ENCODE data around the gene MACROD2. TPM values are rescaled to one million over a fixed set of nuclear protein-coding genes. Genes with fewer than 3 reads are reported as not detected.

MACROD2 gene
- total and polyA plus RNA-seq, 2 experiments from 2014 or later, result 2.8 to 4.3 TPM

DNA sequence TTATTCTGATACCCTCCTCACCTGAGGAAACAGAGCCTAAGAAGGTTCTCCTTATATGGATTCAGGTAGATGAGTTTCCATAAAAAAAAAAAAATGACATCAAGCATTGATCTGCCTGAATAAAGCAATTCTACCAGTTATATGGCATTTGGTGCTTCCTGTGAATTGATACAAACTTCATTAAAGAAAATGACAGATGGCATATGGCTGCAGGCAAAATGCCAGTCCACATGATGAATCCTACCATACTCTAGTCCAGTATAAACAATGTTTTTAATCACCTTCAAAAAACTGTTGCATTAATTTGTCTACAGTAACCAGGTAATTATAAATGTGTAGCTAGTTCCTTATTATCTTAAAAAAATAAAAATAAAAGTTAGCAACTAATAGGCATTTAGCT is 901.3 kb downstream of the MACROD2 start:
- Mint-ChIP-seq H3K36me3 (ENCODE audit: low read depth) (no peaks in the 10 kb centered on the region; the same call in 2 of the 3 replicates), H3K4me1 (peaks cover 6% of the 10 kb centered on the region; the same call in 2 of the 3 replicates), H3K27me3 (ENCODE audit: insufficient read depth, low read depth, poor library complexity) (no peaks in the 10 kb centered on the region), H3K4me3 (no peak overlapping the region), H3K27ac (no peak overlapping the region), H3K9me3 (peaks cover 4% of the 10 kb centered on the region; the same call in 1 of the 3 replicates)
- no peak for ATAC-seq
- Histone ChIP-seq H3K27me3 (ENCODE audit: insufficient read depth) (no peaks in the 10 kb centered on the region), H2AFZ (no peak overlapping the region), H3K4me1 (ENCODE audit: insufficient read depth) (no peaks in the 10 kb centered on the region; the same call in 1 of the 2 replicates), H3K4me3 (no peak overlapping the region), H3K9me2 (ENCODE audit: insufficient read depth) (no peaks in the 10 kb centered on the region), H4K20me1 (replicated peaks; ENCODE audit: insufficient read depth) (no peaks in the 10 kb centered on the region), H3K27ac (ENCODE audit: low read depth) (no peak overlapping the region), H3K36me3 (ENCODE audit: insufficient read depth) (no peaks in the 10 kb centered on the region), H3K4me2 (no peak overlapping the region), H3F3A (replicated peaks; ENCODE audit: low read depth) (no peaks in the 10 kb centered on the region), H3K79me2 (replicated peaks; ENCODE audit: insufficient read depth) (no peaks in the 10 kb centered on the region)
- TF ChIP-seq NANOG (IDR thresholded peaks at IDR 0.05; ENCODE audit: borderline replicate concordance), result no peak
- TF ChIP-seq CREB1 (CRISPR knock-in tag; IDR thresholded peaks at IDR 0.05; ENCODE audit: low read depth), result no peak
- TF ChIP-seq, protein P1, sequence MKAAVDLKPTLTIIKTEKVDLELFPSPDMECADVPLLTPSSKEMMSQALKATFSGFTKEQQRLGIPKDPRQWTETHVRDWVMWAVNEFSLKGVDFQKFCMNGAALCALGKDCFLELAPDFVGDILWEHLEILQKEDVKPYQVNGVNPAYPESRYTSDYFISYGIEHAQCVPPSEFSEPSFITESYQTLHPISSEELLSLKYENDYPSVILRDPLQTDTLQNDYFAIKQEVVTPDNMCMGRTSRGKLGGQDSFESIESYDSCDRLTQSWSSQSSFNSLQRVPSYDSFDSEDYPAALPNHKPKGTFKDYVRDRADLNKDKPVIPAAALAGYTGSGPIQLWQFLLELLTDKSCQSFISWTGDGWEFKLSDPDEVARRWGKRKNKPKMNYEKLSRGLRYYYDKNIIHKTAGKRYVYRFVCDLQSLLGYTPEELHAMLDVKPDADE (IDR thresholded peaks at IDR 0.05), result no peak
- no peak for TF ChIP-seq JUNB (IDR thresholded peaks at IDR 0.05; ENCODE audit: unreplicated experiment)
- TF ChIP-seq, protein P2, sequence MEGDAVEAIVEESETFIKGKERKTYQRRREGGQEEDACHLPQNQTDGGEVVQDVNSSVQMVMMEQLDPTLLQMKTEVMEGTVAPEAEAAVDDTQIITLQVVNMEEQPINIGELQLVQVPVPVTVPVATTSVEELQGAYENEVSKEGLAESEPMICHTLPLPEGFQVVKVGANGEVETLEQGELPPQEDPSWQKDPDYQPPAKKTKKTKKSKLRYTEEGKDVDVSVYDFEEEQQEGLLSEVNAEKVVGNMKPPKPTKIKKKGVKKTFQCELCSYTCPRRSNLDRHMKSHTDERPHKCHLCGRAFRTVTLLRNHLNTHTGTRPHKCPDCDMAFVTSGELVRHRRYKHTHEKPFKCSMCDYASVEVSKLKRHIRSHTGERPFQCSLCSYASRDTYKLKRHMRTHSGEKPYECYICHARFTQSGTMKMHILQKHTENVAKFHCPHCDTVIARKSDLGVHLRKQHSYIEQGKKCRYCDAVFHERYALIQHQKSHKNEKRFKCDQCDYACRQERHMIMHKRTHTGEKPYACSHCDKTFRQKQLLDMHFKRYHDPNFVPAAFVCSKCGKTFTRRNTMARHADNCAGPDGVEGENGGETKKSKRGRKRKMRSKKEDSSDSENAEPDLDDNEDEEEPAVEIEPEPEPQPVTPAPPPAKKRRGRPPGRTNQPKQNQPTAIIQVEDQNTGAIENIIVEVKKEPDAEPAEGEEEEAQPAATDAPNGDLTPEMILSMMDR (conservative IDR thresholded peaks at IDR 0.05; ENCODE audit: low read depth in 2 of 2), result no peak
- TF ChIP-seq ZNF331 (CRISPR knock-in tag; IDR thresholded peaks at IDR 0.05; ENCODE audit: low read depth), result no peak
- no peak for TF ChIP-seq ZNF462 (CRISPR knock-in tag; IDR thresholded peaks at IDR 0.05)
- TF ChIP-seq EZH2phosphoT487 (IDR thresholded peaks at IDR 0.05; ENCODE audit: unreplicated experiment), result no peak
- TF ChIP-seq POLR2AphosphoS5 (IDR thresholded peaks at IDR 0.05; ENCODE audit: low read depth), result no peak
- no peak for TF ChIP-seq EZH2 (IDR thresholded peaks at IDR 0.05; ENCODE audit: low read depth, unreplicated experiment)
- DNase-seq (ENCODE audit: low spot score), result no peak

Data from GM23338 (cell line).